GM12878 (cell line): Measurements from ENCODE around the gene ADGRG2. TPM values are rescaled to one million over a fixed set of nuclear protein-coding genes. Genes with fewer than 3 reads are reported as not detected.

ENCODE experiments used
- ATAC-seq: fragments of 200-7000 bp; cut with Tn5 transposase; 3 replicates; pipeline ENCODE4 v1.9.1; 2020; ENCODE audit warnings: mild to moderate bottlenecking, moderate library complexity
- BruUV-seq: library from RNA; stranded (reverse); fragments of 400-500 nt; replicated peaks from 2 replicates; lab custom pipeline; 2021; lab: Mats Ljungman, UMichigan
- CTCF ChIA-PET: fragments of 300-600 bp; sonication (Branson Sonifier 250); formaldehyde crosslinking; extraction: SDS; loops from one replicate; lab custom pipeline; 2021; ENCODE audit warnings: inconsistent platforms; lab: Yijun Ruan, JAX
- POLR2A ChIA-PET: fragments of 350-600 bp; formaldehyde crosslinking; extraction: SDS; loops from one replicate; lab custom pipeline; 2021; ENCODE audit warnings: inconsistent platforms; lab: Charles Lee
- RAD21 ChIA-PET: fragments of 300-600 bp; sonication (Branson Sonifier 250); formaldehyde crosslinking; loops from one replicate; lab custom pipeline; 2023; ENCODE audit warnings: antibody characterized with exemption; ENCODE audit not compliant: unreplicated experiment; lab: Charles Lee
- SMC1A ChIA-PET: fragments of 300-600 bp; sonication (Branson Sonifier 250); formaldehyde crosslinking; loops from one replicate; lab custom pipeline; 2023; ENCODE audit not compliant: unreplicated experiment, uncharacterized antibody; lab: Charles Lee
- DNase-seq: peaks from one replicate; pipeline ENCODE4 v3.0.0-alpha.2; 2011; ENCODE audit warnings: low read depth, low spot score
- FAIRE-seq: peaks from 3 replicates; lab custom pipeline; 2011; peaks lifted over from hg19 to GRCh38; lab: Jason Lieb, UNC
- H2AFZ ChIP-seq: 2 replicates; pipeline ENCODE4 v1.6.0; 2011; ENCODE audit warnings: low read depth, low read length, control low read depth; ENCODE audit not compliant: control insufficient read depth
- H3K27ac ChIP-seq: 2 replicates; pipeline ENCODE4 v1.5.1; 2011; ENCODE audit warnings: control low read depth; ENCODE audit not compliant: control insufficient read depth, insufficient read depth
- H3K27me3 ChIP-seq, 2 experiments: replicated peaks in 1 of 2; 2 replicates each; pipeline versions ENCODE4 v1.6.0 to v1.6.1; 2011; ENCODE audit warnings: low read length in 1 of 2; ENCODE audit not compliant: control insufficient read depth in 2 of 2, insufficient read depth in 2 of 2
- H3K36me3 ChIP-seq, 2 experiments: 2 replicates each; pipeline ENCODE4 v1.5.1; 2011; ENCODE audit warnings: low read length in 1 of 2; ENCODE audit not compliant: control insufficient read depth in 2 of 2, insufficient read depth in 2 of 2
- H3K4me1 ChIP-seq: 2 replicates; pipeline ENCODE4 v1.6.1; 2011; ENCODE audit warnings: mild to moderate bottlenecking, low read length, moderate library complexity, mixed read lengths; ENCODE audit not compliant: control insufficient read depth, insufficient read depth
- H3K4me2 ChIP-seq: 2 replicates; pipeline ENCODE4 v1.6.0; 2011; ENCODE audit warnings: control low read depth; ENCODE audit not compliant: control insufficient read depth, insufficient read depth
- H3K4me3 ChIP-seq: fragments of 200-600 bp; sonication (generic); 2 replicates; pipeline ENCODE4 v1.5.1; 2016
- H3K79me2 ChIP-seq: 2 replicates; pipeline ENCODE4 v1.6.0; 2011; ENCODE audit warnings: low read length; ENCODE audit not compliant: control insufficient read depth, insufficient read depth
- H3K9ac ChIP-seq: 2 replicates; pipeline ENCODE4 v1.8.0; 2011; ENCODE audit warnings: low read length, control low read depth, mixed read lengths; ENCODE audit not compliant: control insufficient read depth, insufficient read depth
- H3K9me3 ChIP-seq: replicated peaks from 3 replicates; pipeline ENCODE4 v1.5.1; 2011; ENCODE audit warnings: mild to moderate bottlenecking, low read length; ENCODE audit not compliant: control insufficient read depth, insufficient read depth
- H4K20me1 ChIP-seq: 2 replicates; pipeline ENCODE4 v1.6.0; 2011; ENCODE audit not compliant: control insufficient read depth, insufficient read depth
- ASH2L ChIP-seq: fragments of 300-600, 200-600 bp; sonication (generic); IDR thresholded peaks from 2 replicates; pipeline ENCODE4 v1.6.1; 2017; ENCODE audit warnings: low read depth, mild to moderate bottlenecking, borderline replicate concordance
- ATF2 ChIP-seq: IDR thresholded peaks from 2 replicates; pipeline ENCODE4 v1.6.1; 2012; ENCODE audit warnings: low read length, inconsistent platforms
- BCL3 ChIP-seq: IDR thresholded peaks from 2 replicates; pipeline ENCODE4 v1.6.1; 2011; ENCODE audit warnings: borderline replicate concordance, low read depth, mild to moderate bottlenecking, moderate library complexity, low read length; ENCODE audit not compliant: insufficient read depth, poor library complexity, severe bottlenecking
- BCLAF1 ChIP-seq: fragments of 450-650 bp; IDR thresholded peaks from 2 replicates; pipeline ENCODE4 v1.6.1; 2017; ENCODE audit warnings: antibody characterized with exemption, mild to moderate bottlenecking, moderate library complexity
- CREB1 ChIP-seq: IDR thresholded peaks from 2 replicates; pipeline ENCODE4 v1.6.1; 2012; ENCODE audit warnings: low read depth, mild to moderate bottlenecking, inconsistent platforms
- ELK1 ChIP-seq: IDR thresholded peaks from 2 replicates; pipeline ENCODE4 v1.6.1; 2012; ENCODE audit warnings: low read depth, low read length, improper control_type of control experiment
- EP300 ChIP-seq, 2 experiments: fragments of 150-350 bp in 1 of 2; IDR thresholded peaks; 2 replicates each; pipeline ENCODE4 v1.6.1; 2011 to 2012; ENCODE audit warnings: low read depth in 2 of 2, low read length in 2 of 2, borderline replicate concordance in 1 of 2, improper control_type of control experiment in 1 of 2, inconsistent platforms in 1 of 2; ENCODE audit not compliant: control insufficient read depth in 1 of 2
- IKZF1 ChIP-seq: fragments of 450-650 bp; conservative IDR thresholded peaks from 2 replicates; pipeline ENCODE4 v1.6.1; 2017; ENCODE audit warnings: antibody characterized with exemption, mild to moderate bottlenecking
- NR2C2 ChIP-seq: IDR thresholded peaks from 2 replicates; pipeline ENCODE4 v1.6.1; 2011; ENCODE audit warnings: borderline replicate concordance, low read depth; ENCODE audit not compliant: control insufficient read depth, insufficient read length
- RAD51 ChIP-seq: fragments of 450-650 bp; IDR thresholded peaks from 2 replicates; pipeline ENCODE4 v1.6.1; 2016; ENCODE audit warnings: moderate library complexity, mild to moderate bottlenecking, inconsistent platforms
- RB1 ChIP-seq: fragments of 450-650 bp; formaldehyde crosslinking; IDR thresholded peaks from 2 replicates; pipeline ENCODE4 v1.6.1; 2017; ENCODE audit warnings: mild to moderate bottlenecking, borderline replicate concordance
- SIN3A ChIP-seq: IDR thresholded peaks from 2 replicates; pipeline ENCODE4 v1.6.1; 2012; ENCODE audit warnings: low read depth, low read length, improper control_type of control experiment
- SREBF1 ChIP-seq: IDR thresholded peaks from 2 replicates; pipeline ENCODE4 v1.6.1; 2012; ENCODE audit warnings: mild to moderate bottlenecking, low read length
- STAT3 ChIP-seq: IDR thresholded peaks from 2 replicates; pipeline ENCODE4 v1.6.1; 2011; ENCODE audit warnings: low read depth, low read length, improper control_type of control experiment
- SUPT20H ChIP-seq: IDR thresholded peaks from 2 replicates; pipeline ENCODE4 v1.6.1; 2011; ENCODE audit warnings: low read depth, mild to moderate bottlenecking, low read length, moderate library complexity, borderline replicate concordance; ENCODE audit not compliant: control insufficient read depth
- SUZ12 ChIP-seq: fragments of 200-600 bp; sonication (generic); IDR thresholded peaks from one replicate; pipeline ENCODE4 v1.6.1; 2018; ENCODE audit warnings: antibody characterized with exemption, mild to moderate bottlenecking; ENCODE audit not compliant: unreplicated experiment
- TCF7 ChIP-seq: IDR thresholded peaks from 2 replicates; pipeline ENCODE4 v1.6.1; 2014; ENCODE audit warnings: antibody characterized with exemption, borderline replicate concordance
- WGBS: methylation state at CpG from one replicate; pipeline ENCODE4 v1.1.6; 2016; ENCODE audit warnings: low lambda C conversion rate; ENCODE audit not compliant: insufficient replicate concordance, insufficient coverage; ENCODE audit errors: missing lambda C conversion rate; 5-methylcytosine and 5-hydroxymethylcytosine counted together
- in situ Hi-C: fragments of 300-500 bp; cut with MboI; formaldehyde crosslinking; loops from 9 replicates; pipeline ENCODE4 v1.14.3; 2018; ENCODE audit warnings: mixed read lengths
- intact Hi-C: fragments of 100-400 bp; cut with micrococcal nuclease; formaldehyde crosslinking; loops from one replicate; pipeline ENCODE4 v1.14.2; 2022; ENCODE audit not compliant: unreplicated experiment
- polyA plus RNA-seq, 11 experiments: library from polyadenylated mRNA; depleted of rRNA in 4 of 11; unstranded in 6 of 11; stranded (reverse) in 5 of 11; fragments of >200 nt; fragmentation: Nextera tagmentation in 4 of 11; fragmentation: Illumina TruSeq in 1 of 11; extraction: Ambion mirVana in 4 of 11; extraction: Trizol in 1 of 11; gene quantifications; 1 replicate in 1 of 11; 2 replicates in 10 of 11; pipeline versions ENCODE4 v1.2.1 to v1.2.3, GENCODE V29; 2011 to 2016; ENCODE audit warnings: inconsistent platforms in 2 of 11, missing spikeins in 2 of 11, low read depth in 1 of 11
- total RNA-seq, 4 experiments: library from RNA; depleted of rRNA in 3 of 4; stranded (reverse); fragments of >200 nt in 3 of 4; fragmentation: Illumina TruSeq in 1 of 4; extraction: Trizol in 1 of 4; gene quantifications; 2 replicates each; pipeline versions ENCODE4 v1.2.1 to v1.2.3, GENCODE V29; 2013 to 2021

The ADGRG2 gene
- total and polyA plus RNA-seq, 10 of the 15 experiments (the other 5 are each of a cell fraction or from before 2014, with no cell fraction given) = 0.02 to 0.29 (median 0.05) TPM; not detected in 5

- TF ChIP-seq ASH2L (no peak), SREBF1 (no peak), BCLAF1 (no peak)
- TF ChIP-seq, all 136 proteins: peak for 0
Measured at GRCh38 chrX:18946157-18946556, 176.1 kb downstream of the ADGRG2 start (continued).

DNA sequence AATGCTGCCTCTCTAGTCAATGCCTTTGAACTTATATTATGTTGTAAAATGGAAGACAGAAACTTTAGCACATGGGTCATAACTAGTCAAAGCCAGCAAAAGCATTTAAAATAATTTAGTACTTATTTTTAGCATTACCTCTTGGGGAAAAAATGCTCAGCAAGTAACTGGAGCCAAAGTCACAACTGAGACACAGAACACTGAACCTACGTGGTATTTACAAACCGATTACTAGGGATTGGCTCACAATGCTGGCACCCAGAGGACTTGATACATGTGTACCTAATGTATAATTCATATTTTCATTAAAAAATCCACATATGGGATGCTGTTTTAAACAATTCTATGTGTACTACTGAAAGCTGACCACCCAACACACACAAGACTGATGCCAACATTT lies 176.8 kb downstream of the ADGRG2 start:
- in situ Hi-C loops = no loop called here
- TF ChIP-seq SIN3A (no peak), NR2C2 (no peak), CREB1 (no peak), BCL3 (no peak), ELK1 (no peak), STAT3 (no peak), RAD51 (no peak), SUPT20H (no peak), SUZ12 (no peak), RB1 (no peak), ATF2 (no peak), TCF7 (no peak), IKZF1 (no peak), EP300 (IDR thresholded peaks at IDR 0.05; ENCODE audit: borderline replicate concordance in 1 of 2, control insufficient read depth in 1 of 2, low read depth in 2 of 2, low read length in 2 of 2) (no peak)

More for the DNA sequence above, 176.8 kb downstream of the ADGRG2 start:
- no peaks in the 10 kb centered on the region for H3K27me3 ChIP-seq
- SMC1A ChIA-PET = no interaction called here
- ATAC-seq (no peak), DNase-seq (no peak), FAIRE-seq (no peak)
- no peak overlapping the region for H2AFZ ChIP-seq
- H4K20me1 ChIP-seq = no peaks in the 10 kb centered on the region
- H3K9me3 ChIP-seq = no peaks in the 10 kb centered on the region
- WGBS = 65% methylated on average over 2 of the region's 2 CpGs
- intact Hi-C loops = no loop called here
- no TSS peak for BruUV-seq
- no peaks in the 10 kb centered on the region for H3K4me1 ChIP-seq
- CTCF ChIA-PET = no interaction called here
- RAD21 ChIA-PET = no interaction called here
- no peak overlapping the region for H3K4me3 ChIP-seq
- peaks cover 0 to 3% of the 10 kb centered on the region in 2 experiments; a peak in 2 of 4 replicates for H3K36me3 ChIP-seq
- H3K9ac ChIP-seq = no peak overlapping the region
- no peak overlapping the region for H3K27ac ChIP-seq
- no peak overlapping the region for H3K4me2 ChIP-seq
- POLR2A ChIA-PET = no interaction called here
- no peaks in the 10 kb centered on the region for H3K79me2 ChIP-seq
